Measurements from ENCODE around the gene PPFIA1.

PPFIA1 gene

GRCh38 chr11:70394211-70394950 lies 123.9 kb downstream of the PPFIA1 start:
- in situ Hi-C loops (cut with HindIII; ENCODE audit: low sequenced_read_pairs): no loop called here
- no peak overlapping the region for H3K4me3 ChIP-seq (ENCODE audit: low read depth, low read length)
- no peak for DNase-seq (ENCODE audit: low read depth, low spot score)
- TF ChIP-seq CTCF (IDR thresholded peaks at IDR 0.05; ENCODE audit: low read depth, low read length): no peak

- peak overlapping the region; percentile 86 for H3K4me3 ChIP-seq (ENCODE audit: low read depth, low read length)
- no peak for TF ChIP-seq CTCF (IDR thresholded peaks at IDR 0.05; ENCODE audit: low read depth, low read length)
- no peak for DNase-seq (ENCODE audit: low read depth, low spot score)
- in situ Hi-C loops (cut with HindIII; ENCODE audit: low sequenced_read_pairs): no loop called here
Measured at GRCh38 chr11:70397336-70397982, 127.0 kb downstream of the PPFIA1 start.

- in situ Hi-C loops (cut with HindIII; ENCODE audit: low sequenced_read_pairs): no loop called here
- H3K4me3 ChIP-seq (ENCODE audit: low read depth, low read length): peak within 1 kb of the TSS; percentile 86
- peak; percentile 88 for DNase-seq (ENCODE audit: low read depth, low spot score)
- no peak for TF ChIP-seq CTCF (IDR thresholded peaks at IDR 0.05; ENCODE audit: low read depth, low read length)
Measured at GRCh38 chr11:70397983-70398833, 127.7 kb downstream of the PPFIA1 start, which contains the start of gene CTTN. Gene CTTN (plus strand): TSS chr11:70398529. CDS start chr11:70407298, 8,769 bp downstream.

GRCh38 chr11:70398834-70399680 lies 128.6 kb downstream of the PPFIA1 start:
- in situ Hi-C loops (cut with HindIII; ENCODE audit: low sequenced_read_pairs): no loop called here
- no peak for DNase-seq (ENCODE audit: low read depth, low spot score)
- H3K4me3 ChIP-seq (ENCODE audit: low read depth, low read length): peak overlapping the region; percentile 86
- TF ChIP-seq CTCF (IDR thresholded peaks at IDR 0.05; ENCODE audit: low read depth, low read length): no peak

GRCh38 chr11:70399681-70400112 lies 129.2 kb downstream of the PPFIA1 start:
- TF ChIP-seq CTCF (IDR thresholded peaks at IDR 0.05; ENCODE audit: low read depth, low read length): no peak
- peak; percentile 97 for DNase-seq (ENCODE audit: low read depth, low spot score)
- in situ Hi-C loops (cut with HindIII; ENCODE audit: low sequenced_read_pairs): no loop called here
- H3K4me3 ChIP-seq (ENCODE audit: low read depth, low read length): peak overlapping the region; percentile 86
